Heart right ventricle (tissue), 16 donors: ENCODE measurements around the gene EHBP1. TPM values are rescaled to one million over a fixed set of nuclear protein-coding genes. Genes with fewer than 3 reads are reported as not detected.

ENCODE experiments used
- ATAC-seq, 8 donors: fragments of 200-7000 bp; cut with Tn5 transposase; one replicate each; pipeline ENCODE4 v1.9.1; 2020; ENCODE audit warnings: mild to moderate bottlenecking in 8 of 8, moderate library complexity in 8 of 8, moderate number of reproducible peaks in 1 of 8
- DNase-seq, 2 donors: peaks; one replicate each; pipeline ENCODE4 v3.0.0-alpha.2; 2020
- H3K27ac ChIP-seq, 10 donors: fragments of 200-600 bp; sonication (generic) in 2 of 10; one replicate each; pipeline versions ENCODE4 v1.5.0 to v1.8.0; 2020 to 2022; ENCODE audit warnings: mild to moderate bottlenecking in 3 of 10
- H3K27me3 ChIP-seq, 7 donors: fragments of 200-600 bp; one replicate each; pipeline ENCODE4 v1.8.0; 2021 to 2022; ENCODE audit warnings: mild to moderate bottlenecking in 2 of 7
- H3K36me3 ChIP-seq, 9 donors: fragments of 200-600 bp; sonication (generic) in 1 of 9; one replicate each; pipeline versions ENCODE4 v1.5.0 to v1.8.0; 2020 to 2022; ENCODE audit warnings: mild to moderate bottlenecking in 2 of 9
- H3K4me1 ChIP-seq, 9 donors: fragments of 200-600 bp; sonication (generic) in 1 of 9; one replicate each; pipeline versions ENCODE4 v1.5.0 to v1.8.0; 2020 to 2022; ENCODE audit warnings: mild to moderate bottlenecking in 4 of 9
- H3K4me3 ChIP-seq, 10 donors: fragments of 200-600 bp; sonication (generic) in 2 of 10; one replicate each; pipeline versions ENCODE4 v1.5.0 to v1.8.0; 2020 to 2022; ENCODE audit warnings: mild to moderate bottlenecking in 7 of 10, moderate library complexity in 2 of 10
- H3K9me3 ChIP-seq, 11 donors: fragments of 200-600 bp in 10 of 11; sonication (generic) in 2 of 11; one replicate each; pipeline versions ENCODE4 v1.5.0 to v1.8.0; 2013 to 2022; ENCODE audit warnings: mild to moderate bottlenecking in 2 of 11, control low read depth in 1 of 11, moderate library complexity in 1 of 11
- CTCF ChIP-seq, 9 donors: fragments of 200-600 bp; sonication (generic) in 2 of 9; IDR thresholded peaks; one replicate each; pipeline versions ENCODE4 v1.5.0 to v1.8.0; 2021 to 2022; ENCODE audit warnings: antibody characterized with exemption in 9 of 9, mild to moderate bottlenecking in 5 of 9, moderate library complexity in 1 of 9
- WGBS, 2 donors: extraction: QIAGEN DNeasy Blood & Tissue Kit; methylation state at CpG; one replicate each; pipeline ENCODE4 v1.1.7; 2013; ENCODE audit warnings: inconsistent platforms in 1 of 2; 5-methylcytosine and 5-hydroxymethylcytosine counted together
- intact Hi-C, 10 donors: fragments of 100-400 bp; cut with DNase I; formaldehyde crosslinking; loops; one replicate each; pipeline versions ENCODE4 v1.11.1 to v1.14.2; 2022
- polyA plus RNA-seq, 2 donors: library from polyadenylated mRNA; stranded (reverse); fragments of 200-250 nt; gene quantifications; one replicate each; pipeline ENCODE4 v1.2.3, GENCODE V29; 2013
- total RNA-seq, 10 donors: library from RNA; stranded (reverse); fragmentation: NEBNext Ultra II Directional in 3 of 10; extraction: Animal tissue kit (Norgen Biotek cat#: 25700) in 3 of 10; gene quantifications; one replicate each; pipeline versions ENCODE4 v1.2.1 to v1.2.4, GENCODE V29; 2021 to 2023
- donor health status: Arrhythmogenic right ventricular cardiomyopathy.
- donor health status: ischemic (EF 13 %, LVEDD 7.1; RV severe dilation, severe dysfunction).
- donor health status: healthy with polysubstance abuse.
- donor health status: DM: no; HTN: yes; CAD: no.
- donor health status: DM: no; HTN: no; CAD: no.
- donor health status: ischemic (EF 25% LVEDD 6.9; RV normal size, moderate dysfunction).
- donor health status: ischemic (EF 25% LVEDD 5.7; RV mildly dilated, moderate dysfunction).
- donor health status: healthy.
- donor health status: DM: yes; HTN: yes; CAD: no.
- donor health status: Ischemic cardiomyopathy.
- donor health status: ischemic (EF 35%, LVEDD 5.7; RV mildly dilated, moderate dysfunction).
- donor health status: nonischemic (EF 11% LVEDD 7.7; RV severe dilation, severe dysfunction).
- donor health status: DM: yes; HTN: yes; CAD: no.
- donor health status: PGD.
- donor health status: ischemic (EF 29% LVEDD 5.4; RV normal size, mild dysfunction).
- donor health status: nonischemic (EF 23%, LVEDD 6.1; RV moderate dilation, normal function).

Gene EHBP1
- total and polyA plus RNA-seq, 12 donors: 7.8 to 26.1 (median 20.1) TPM

GRCh38 chr2:62794791-62795190, 89.3 kb downstream of the EHBP1 start:
- no peak for TF ChIP-seq CTCF (IDR thresholded peaks at IDR 0.05)
- Histone ChIP-seq H3K4me3 (no peak overlapping the region), H3K27ac (no peak overlapping the region), H3K9me3 (no peaks in the 10 kb centered on the region), H3K4me1 (peaks cover 0 to 20% (median 6%) of the 10 kb centered on the region in 9 donors), H3K36me3 (no peaks in the 10 kb centered on the region), H3K27me3 (no peaks in the 10 kb centered on the region)
- ATAC-seq: no peak
- no peak for DNase-seq
- intact Hi-C loops: loop anchor here in 2 of 10 donors (10.0 kb wide), 2 partner anchors 220 to 690 kb away; no protein-coding TSS in a partner anchor
- WGBS, 2 donors: 41 to 43% methylated on average over 2 of the region's 2 CpGs

GRCh38 chr2:62795341-62795740, 89.8 kb downstream of the EHBP1 start:
- no peaks in the 10 kb centered on the region for H3K27me3 ChIP-seq
- H3K4me1 ChIP-seq: peaks cover 0 to 19% (median 6%) of the 10 kb centered on the region in 9 donors

GRCh38 chr2:62797107-62797506, 91.6 kb downstream of the EHBP1 start:
- Histone ChIP-seq H3K27me3 (no peaks in the 10 kb centered on the region), H3K9me3 (no peaks in the 10 kb centered on the region), H3K4me1 (peaks cover 0 to 22% (median 6%) of the 10 kb centered on the region in 9 donors), H3K4me3 (no peak overlapping the region), H3K27ac (no peak overlapping the region), H3K36me3 (no peaks in the 10 kb centered on the region)
- TF ChIP-seq CTCF (IDR thresholded peaks at IDR 0.05): no peak
- ATAC-seq (no peak), DNase-seq (no peak)
- intact Hi-C loops: loop anchor here in 2 of 10 donors (10.0 kb wide), 2 partner anchors 218 to 688 kb away; no protein-coding TSS in a partner anchor
- 98 to 99% methylated on average over 2 of the region's 2 CpGs for WGBS, 2 donors

More at GRCh38 chr2:62795341-62795740, 89.8 kb downstream of the EHBP1 start:
- no peak for TF ChIP-seq CTCF (IDR thresholded peaks at IDR 0.05)
- no peak for DNase-seq
- Histone ChIP-seq H3K9me3 (no peaks in the 10 kb centered on the region), H3K36me3 (no peaks in the 10 kb centered on the region), H3K4me3 (no peak overlapping the region), H3K27ac (no peak overlapping the region)
- intact Hi-C loops: loop anchor here in 2 of 10 donors (10.0 kb wide), 2 partner anchors 219 to 689 kb away; no protein-coding TSS in a partner anchor
- ATAC-seq: no peak

DNA sequence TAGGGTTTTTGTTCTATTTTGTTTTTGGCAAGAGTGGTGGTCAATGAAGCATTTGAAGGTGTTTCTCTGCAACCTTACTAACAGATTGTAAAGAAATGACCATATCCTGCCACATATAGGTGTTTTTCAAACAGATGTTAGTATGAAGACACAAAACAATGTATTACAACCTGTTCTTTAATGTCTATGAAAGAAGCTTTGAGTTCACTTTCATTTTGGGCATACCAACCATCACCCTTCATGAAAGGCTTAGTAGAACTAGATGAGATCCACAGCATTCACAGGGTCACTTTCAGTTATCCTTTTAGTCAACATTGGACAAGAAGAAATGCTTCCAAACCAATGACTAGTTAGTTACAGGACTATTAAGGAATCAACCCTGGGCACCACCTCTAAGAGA, 95.1 kb downstream of the EHBP1 start:
- intact Hi-C loops: loop anchor here in 1 of 10 donors (10.0 kb wide), 1 partner anchor 134 kb away; no protein-coding TSS in a partner anchor
- no peak for TF ChIP-seq CTCF (IDR thresholded peaks at IDR 0.05)
- Histone ChIP-seq H3K9me3 (no peaks in the 10 kb centered on the region), H3K36me3 (peaks cover 0 to 2% (median 0%) of the 10 kb centered on the region in 9 donors), H3K4me3 (no peak overlapping the region), H3K4me1 (peaks cover 0 to 9% (median 0%) of the 10 kb centered on the region in 9 donors), H3K27me3 (no peaks in the 10 kb centered on the region), H3K27ac (no peak overlapping the region)
- DNase-seq (no peak), ATAC-seq (no peak)
